Calu3 (cell line): ENCODE measurements around the gene COL15A1. TPM values are rescaled to one million over a fixed set of nuclear protein-coding genes. Genes with fewer than 3 reads are reported as not detected.

Source experiments
- BruUV-seq: library from RNA; stranded (reverse); fragments of 400-500 nt; replicated peaks from 2 replicates; lab custom pipeline; 2021; lab: Mats Ljungman, UMichigan
- CTCF ChIA-PET: fragments of 300-600 bp; sonication (Branson Sonifier 250); formaldehyde crosslinking; loops from one replicate; lab custom pipeline; 2022; ENCODE audit warnings: antibody characterized with exemption; lab: Charles Lee
- DNase-seq: peaks from one replicate; pipeline ENCODE4 v3.0.0; 2022
- H3K27ac Mint-ChIP-seq: one replicate; pipeline ENCODE4 v1.8.0; 2022; ENCODE audit warnings: mixed read lengths; ENCODE audit not compliant: unreplicated experiment
- H3K27me3 Mint-ChIP-seq: one replicate; pipeline ENCODE4 v1.8.0; 2022; ENCODE audit warnings: mixed read lengths; ENCODE audit not compliant: unreplicated experiment
- H3K36me3 Mint-ChIP-seq: one replicate; pipeline ENCODE4 v1.8.0; 2022; ENCODE audit warnings: mild to moderate bottlenecking, moderate library complexity, mixed read lengths; ENCODE audit not compliant: insufficient read depth, unreplicated experiment
- H3K4me1 Mint-ChIP-seq: one replicate; pipeline ENCODE4 v1.8.0; 2022; ENCODE audit warnings: mild to moderate bottlenecking, low read depth, mixed read lengths; ENCODE audit not compliant: unreplicated experiment
- H3K4me3 Mint-ChIP-seq: one replicate; pipeline ENCODE4 v1.8.0; 2022; ENCODE audit warnings: mild to moderate bottlenecking, low read depth, moderate library complexity, mixed read lengths; ENCODE audit not compliant: unreplicated experiment
- H3K9me3 Mint-ChIP-seq: one replicate; pipeline ENCODE4 v1.8.0; 2022; ENCODE audit warnings: low read depth, mixed read lengths; ENCODE audit not compliant: unreplicated experiment
- CTCF ChIP-seq: fragments of 200-600 bp; IDR thresholded peaks from one replicate; pipeline ENCODE4 v1.8.0; 2022; ENCODE audit warnings: antibody characterized with exemption; ENCODE audit not compliant: unreplicated experiment
- intact Hi-C: fragments of 100-400 bp; cut with micrococcal nuclease; formaldehyde crosslinking; loops from one replicate; pipeline ENCODE4 v1.10.0; 2022; ENCODE audit not compliant: unreplicated experiment
- total RNA-seq: library from RNA; stranded (reverse); gene quantifications from 2 replicates; pipeline ENCODE4 v1.2.3, GENCODE V29; 2022

COL15A1 gene
- total RNA-seq, 1 experiment from 2014 or later = not detected

- no peaks in the 10 kb centered on the region for H3K9me3 Mint-ChIP-seq
Observed at GRCh38 chr9:99078717-99079116, 135.0 kb downstream of the COL15A1 start.

GRCh38 chr9:99079542-99079941 lies 135.8 kb downstream of the COL15A1 start:
- intact Hi-C loops = no loop called here
- H3K4me3 Mint-ChIP-seq = no peak overlapping the region
- no peaks in the 10 kb centered on the region for H3K36me3 Mint-ChIP-seq
- CTCF ChIA-PET = no interaction called here
- H3K4me1 Mint-ChIP-seq = no peaks in the 10 kb centered on the region
- no peaks in the 10 kb centered on the region for H3K9me3 Mint-ChIP-seq
- no peak overlapping the region for H3K27ac Mint-ChIP-seq
- peaks cover 81% of the 10 kb centered on the region for H3K27me3 Mint-ChIP-seq
- no peak for DNase-seq
- TF ChIP-seq CTCF = no peak
- no TSS peak for BruUV-seq

More at GRCh38 chr9:99078717-99079116, 135.0 kb downstream of the COL15A1 start:
- Mint-ChIP-seq H3K27ac (no peak overlapping the region), H3K27me3 (peaks cover 81% of the 10 kb centered on the region), H3K36me3 (no peaks in the 10 kb centered on the region), H3K4me3 (no peak overlapping the region), H3K4me1 (no peaks in the 10 kb centered on the region)
- BruUV-seq = no TSS peak
- CTCF ChIA-PET = no interaction called here
- no peak for DNase-seq
- intact Hi-C loops = no loop called here
- TF ChIP-seq CTCF = no peak

- Mint-ChIP-seq H3K36me3 (no peaks in the 10 kb centered on the region), H3K9me3 (no peaks in the 10 kb centered on the region), H3K4me1 (no peaks in the 10 kb centered on the region), H3K27me3 (peaks cover 75% of the 10 kb centered on the region), H3K27ac (no peak overlapping the region), H3K4me3 (no peak overlapping the region)
- CTCF ChIA-PET = no interaction called here
- no peak for DNase-seq
- BruUV-seq = no TSS peak
- no peak for TF ChIP-seq CTCF
- intact Hi-C loops = no loop called here
Observed at GRCh38 chr9:99083051-99083450, 139.3 kb downstream of the COL15A1 start.

GRCh38 chr9:99085949-99086948 lies 142.5 kb downstream of the COL15A1 start:
- no peaks in the 10 kb centered on the region for H3K4me1 Mint-ChIP-seq
- no peak overlapping the region for H3K27ac Mint-ChIP-seq
- no peaks in the 10 kb centered on the region for H3K36me3 Mint-ChIP-seq
- CTCF ChIA-PET = no interaction called here
- intact Hi-C loops = no loop called here
- no peak for TF ChIP-seq CTCF
- DNase-seq = no peak
- H3K9me3 Mint-ChIP-seq = no peaks in the 10 kb centered on the region
- peaks cover 60% of the 10 kb centered on the region for H3K27me3 Mint-ChIP-seq
- no peak overlapping the region for H3K4me3 Mint-ChIP-seq
- no TSS peak for BruUV-seq
